Measurements from ENCODE around the gene RTN4R. TPM values are rescaled to one million over a fixed set of nuclear protein-coding genes. Genes with fewer than 3 reads are reported as not detected.

RTN4R gene
- total RNA-seq, 1 donor from 2014 or later = 0.43 TPM

- Histone ChIP-seq H3K27ac (no peak overlapping the region), H3K9me3 (no peaks in the 10 kb centered on the region), H3K36me3 (no peaks in the 10 kb centered on the region), H3K4me3 (no peak overlapping the region), H3K27me3 (no peaks in the 10 kb centered on the region), H3K4me1 (peaks cover 0 to 14% of the 10 kb centered on the region in 2 donors)
- no peak for DNase-seq (ENCODE audit: low spot score in 2 of 2)
- intact Hi-C loops (cut with DNase I) = no loop called here
- TF ChIP-seq CTCF (IDR thresholded peaks at IDR 0.05) = no peak
These were observed 30.4 kb downstream of the RTN4R start for GRCh38 chr22:20237480-20238440.

- TF ChIP-seq CTCF (IDR thresholded peaks at IDR 0.05) = no peak
- intact Hi-C loops (cut with DNase I) = no loop called here
- no peak for DNase-seq (ENCODE audit: low spot score in 2 of 2)
- H3K4me3 ChIP-seq = no peak overlapping the region
- H3K4me1 ChIP-seq = peaks cover 0 to 14% of the 10 kb centered on the region in 2 donors
- no peaks in the 10 kb centered on the region for H3K27me3 ChIP-seq
- H3K9me3 ChIP-seq = no peaks in the 10 kb centered on the region
- H3K27ac ChIP-seq = no peak overlapping the region
- no peaks in the 10 kb centered on the region for H3K36me3 ChIP-seq
These were observed 31.9 kb downstream of the RTN4R start for GRCh38 chr22:20236052-20236717.

GRCh38 chr22:20235389-20235991, 32.6 kb downstream of the RTN4R start:
- Histone ChIP-seq H3K27me3 (no peaks in the 10 kb centered on the region), H3K27ac (no peak overlapping the region), H3K4me1 (peaks cover 3 to 18% of the 10 kb centered on the region in 2 donors), H3K4me3 (no peak overlapping the region), H3K36me3 (no peaks in the 10 kb centered on the region), H3K9me3 (no peaks in the 10 kb centered on the region)
- no peak for TF ChIP-seq CTCF (IDR thresholded peaks at IDR 0.05)
- intact Hi-C loops (cut with DNase I) = no loop called here
- DNase-seq (ENCODE audit: low spot score in 2 of 2) = no peak

GRCh38 chr22:20234760-20235388, 33.2 kb downstream of the RTN4R start:
- peaks cover 8 to 24% of the 10 kb centered on the region in 2 donors for H3K4me1 ChIP-seq
- intact Hi-C loops (cut with DNase I) = no loop called here
- no peak for DNase-seq (ENCODE audit: low spot score in 2 of 2)
- H3K4me3 ChIP-seq = no peak overlapping the region
- H3K9me3 ChIP-seq = no peaks in the 10 kb centered on the region
- H3K27me3 ChIP-seq = no peaks in the 10 kb centered on the region
- no peak for TF ChIP-seq CTCF (IDR thresholded peaks at IDR 0.05)
- no peaks in the 10 kb centered on the region for H3K36me3 ChIP-seq
- H3K27ac ChIP-seq = no peak overlapping the region

- no peak for DNase-seq (ENCODE audit: low spot score in 2 of 2)
These were observed 33.8 kb downstream of the RTN4R start for GRCh38 chr22:20234314-20234682.

More at GRCh38 chr22:20234314-20234682, 33.8 kb downstream of the RTN4R start:
- Histone ChIP-seq H3K9me3 (no peaks in the 10 kb centered on the region), H3K36me3 (no peaks in the 10 kb centered on the region), H3K4me3 (no peak overlapping the region), H3K4me1 (peaks cover 14 to 24% of the 10 kb centered on the region in 2 donors), H3K27ac (no peak overlapping the region), H3K27me3 (no peaks in the 10 kb centered on the region)
- no peak for TF ChIP-seq CTCF (IDR thresholded peaks at IDR 0.05)
- intact Hi-C loops (cut with DNase I) = no loop called here

Data from ascending aorta (tissue), 2 donors.